ENCODE results near the gene PRKX.
A peak's percentile ranks its signal among the peaks of the same experiment; 100 is the strongest.
"Not testable (repeated sequence)": the region's sequence is repeated elsewhere in the genome, so short reads cannot be mapped to it uniquely, and the experiment has no call there.

Gene PRKX

DNA sequence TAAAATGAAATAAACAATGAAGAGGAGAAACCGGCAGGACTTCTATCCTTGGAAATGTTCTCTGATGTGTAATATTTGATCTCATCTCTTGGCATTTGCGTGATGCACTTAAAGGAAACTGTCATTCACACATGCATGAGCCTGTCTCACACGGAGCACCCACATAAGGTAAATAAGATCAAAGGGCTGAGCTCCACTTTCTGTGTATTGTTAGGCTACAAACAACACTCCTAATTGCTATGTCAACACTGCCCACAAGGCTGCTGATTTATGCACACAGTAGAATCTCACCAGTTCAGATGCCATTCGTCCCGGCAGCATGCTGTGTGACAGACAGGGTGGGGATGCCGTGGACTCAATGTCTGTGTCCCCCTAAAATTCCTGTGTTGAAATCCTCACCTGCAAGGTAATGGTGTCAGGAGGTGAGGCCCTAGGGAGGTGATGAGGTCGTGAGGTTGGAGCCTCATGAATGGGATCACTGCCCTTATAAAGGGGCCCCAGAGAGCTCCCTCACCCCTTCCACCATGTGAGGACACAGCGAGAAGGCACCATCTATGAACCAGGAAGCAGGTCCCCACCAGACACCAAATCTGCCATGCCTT, 5.7 kb downstream of the PRKX start:
- DNase-seq: peak; percentile 51

DNA sequence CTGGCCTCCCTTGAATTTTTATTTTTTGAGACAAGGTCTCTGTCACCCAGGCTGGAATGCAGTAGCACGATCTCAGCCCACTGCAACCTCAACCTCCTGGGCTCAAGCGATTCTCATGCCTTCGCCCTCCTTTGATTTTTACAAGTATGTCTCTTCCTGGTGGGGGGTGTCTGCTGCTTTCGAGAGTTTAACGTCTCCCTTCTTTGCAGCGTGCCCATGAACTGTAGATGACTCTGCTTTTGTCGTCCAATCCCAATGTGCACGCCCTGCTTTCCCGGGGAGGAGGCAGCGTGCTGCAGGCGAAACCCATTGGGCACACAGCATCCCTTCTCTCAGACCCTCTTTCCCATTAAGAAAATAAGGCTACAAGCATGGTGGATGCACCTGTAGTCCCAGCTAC, 7.0 kb downstream of the PRKX start:
- no peak for DNase-seq

DNA sequence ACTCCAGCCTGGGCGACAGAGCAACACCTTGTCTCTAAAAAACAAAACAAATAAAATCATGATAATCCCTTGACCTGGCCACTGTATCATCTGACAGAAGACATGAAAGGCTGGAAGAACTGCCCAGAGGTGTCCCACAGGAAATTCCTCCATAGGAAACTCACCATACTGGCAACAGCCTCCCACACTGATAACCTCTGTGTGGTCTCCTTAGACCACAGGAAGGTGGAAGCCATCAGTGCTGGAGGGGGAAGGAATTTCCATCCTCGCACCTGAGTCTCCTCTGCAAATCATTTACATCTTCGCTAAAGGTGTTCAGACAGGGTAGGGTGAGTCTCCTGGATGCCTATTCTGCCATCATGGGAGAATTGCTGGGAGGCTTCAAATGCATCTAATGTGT, 10.2 kb downstream of the PRKX start:
- DNase-seq: not testable (repeated sequence)

DNA sequence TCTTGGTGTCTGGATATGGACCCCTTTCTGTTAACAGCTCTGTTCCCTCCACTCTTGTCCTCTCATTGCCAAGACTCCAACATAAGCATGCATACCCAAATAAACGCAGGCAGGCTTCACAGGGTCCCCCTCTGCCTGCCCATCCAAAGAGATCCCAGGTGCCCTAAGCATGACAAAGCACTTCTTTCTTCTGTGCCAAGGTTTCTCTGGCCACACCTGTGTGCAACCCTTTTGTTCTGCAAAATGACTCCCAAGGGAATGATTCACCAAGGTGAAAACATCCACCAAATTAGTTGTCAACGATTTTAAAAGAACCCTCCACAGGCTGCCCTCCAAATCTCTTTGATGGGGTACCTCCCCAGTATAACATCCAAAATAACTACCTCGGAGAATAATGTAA, 11.4 kb downstream of the PRKX start:
- not testable (repeated sequence) for DNase-seq

DNA sequence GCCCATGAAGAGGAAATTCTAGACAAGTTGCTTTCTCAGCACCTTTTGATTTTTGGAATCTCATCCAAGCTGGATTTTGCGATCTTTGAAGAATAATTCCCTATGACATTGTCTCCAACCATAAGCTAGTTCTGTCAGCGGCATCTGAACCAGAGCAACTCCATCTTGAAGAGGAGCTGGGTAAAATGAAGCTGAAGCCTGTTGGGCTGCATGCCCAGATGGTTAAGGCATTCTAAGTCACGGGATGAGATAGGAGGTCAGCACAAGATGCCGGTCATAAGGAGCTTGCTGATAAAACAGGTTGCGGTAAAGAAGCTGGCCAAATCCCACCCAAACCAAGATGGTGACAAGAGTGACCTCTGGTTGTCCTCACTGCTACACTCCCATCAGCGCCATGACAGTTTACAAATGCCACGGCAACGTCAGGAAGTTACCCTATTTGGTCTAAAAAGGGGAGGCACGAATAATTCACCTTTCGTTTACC, 12.0 kb downstream of the PRKX start:
- DNase-seq: not testable (repeated sequence)

DNA sequence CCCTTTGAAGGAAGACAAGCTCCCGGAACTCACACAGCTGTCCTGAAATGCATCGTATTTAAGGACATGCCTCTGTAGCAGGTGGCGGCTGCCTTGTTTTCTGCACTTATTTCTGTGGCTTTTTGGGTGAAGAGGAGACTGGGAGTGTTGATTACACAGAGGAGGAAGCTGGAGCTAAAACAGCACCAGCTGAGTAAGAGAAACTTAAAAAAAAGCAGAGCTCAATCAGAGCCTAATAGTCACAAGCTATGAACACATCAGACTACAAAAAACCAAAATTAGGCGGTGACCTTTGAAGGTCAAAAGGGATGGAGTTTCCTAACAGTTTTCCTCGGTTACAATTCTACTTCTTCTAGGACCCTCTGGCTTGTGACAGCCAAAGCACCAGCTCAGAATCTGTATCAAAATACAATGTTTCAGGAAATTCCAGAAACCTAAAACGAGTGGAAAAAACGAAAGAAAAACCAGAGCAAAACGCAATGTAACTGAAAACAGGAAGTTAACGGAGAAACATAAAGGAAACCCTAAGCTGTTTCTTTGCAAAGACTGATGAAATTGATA, 13.5 kb downstream of the PRKX start:
- peak; percentile 7 for DNase-seq

DNA sequence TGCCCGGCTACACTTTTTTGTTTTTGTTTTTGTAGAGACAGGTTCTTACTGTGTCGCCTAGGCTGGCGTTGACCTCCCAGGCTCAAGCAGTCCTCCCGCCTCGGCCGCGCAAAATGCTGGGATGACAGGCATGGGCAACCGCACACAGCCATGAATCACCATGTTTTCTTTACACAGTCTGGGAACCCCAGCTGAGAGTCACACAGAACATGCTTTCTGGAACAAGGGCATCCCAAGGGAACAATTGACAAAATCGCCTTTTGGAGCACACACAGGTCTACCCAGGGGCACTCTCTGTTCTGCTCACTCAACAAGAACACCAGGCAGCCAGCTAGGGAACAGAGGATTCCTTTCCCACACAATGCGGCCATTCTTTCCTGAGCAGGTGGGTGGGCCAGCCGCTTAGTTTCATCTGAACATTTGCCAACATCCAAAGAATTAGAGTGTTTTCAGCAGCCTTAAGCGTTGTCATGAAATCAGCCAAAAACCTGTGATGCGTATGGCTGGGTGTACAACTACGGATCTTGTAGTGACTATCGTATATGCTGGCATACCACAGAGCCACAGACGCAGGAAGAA, 15.7 kb downstream of the PRKX start:
- DNase-seq: no peak

DNA sequence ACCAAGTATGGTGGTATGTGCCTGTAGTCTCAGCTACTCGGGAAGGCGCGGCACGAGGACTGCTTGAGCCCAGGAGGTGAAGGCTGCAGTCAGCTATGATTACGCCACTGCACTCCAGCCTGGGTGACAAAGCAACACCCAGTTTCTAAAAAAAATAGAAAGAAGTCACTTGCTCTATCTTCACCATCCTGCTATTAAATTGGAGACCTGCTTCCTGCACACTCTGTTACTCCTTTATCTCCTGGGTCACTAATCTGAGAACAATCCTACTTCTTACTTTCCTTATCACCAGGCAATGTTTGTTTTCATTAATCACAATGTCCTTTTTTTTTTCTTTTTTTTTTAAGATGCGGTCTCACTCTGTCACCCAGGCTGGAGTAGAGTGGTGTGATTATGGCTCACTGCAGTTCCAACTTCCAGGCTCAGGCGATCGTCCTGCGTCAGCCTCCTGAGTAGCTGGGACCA, 16.2 kb downstream of the PRKX start:
- DNase-seq: no peak

DNA sequence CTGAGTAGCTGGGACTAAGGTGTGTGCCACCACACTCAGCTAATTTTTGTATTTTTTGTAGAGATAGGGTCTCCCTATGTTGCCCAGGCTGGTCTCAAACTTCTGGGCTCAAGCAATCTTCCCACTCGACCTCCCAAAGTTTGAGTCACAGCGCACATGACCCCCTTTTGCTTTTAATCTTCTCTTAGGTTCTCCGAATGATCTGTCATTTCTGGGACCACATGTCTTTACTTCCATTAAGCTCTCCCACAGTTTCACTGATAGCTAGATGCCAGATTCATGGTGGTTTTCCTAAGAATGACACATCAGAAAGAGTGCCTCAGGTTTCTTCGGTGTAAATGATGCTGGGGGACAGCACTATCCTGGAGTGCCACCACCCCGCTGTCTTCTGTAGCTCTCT, 17.9 kb downstream of the PRKX start:
- no peak for DNase-seq

DNA sequence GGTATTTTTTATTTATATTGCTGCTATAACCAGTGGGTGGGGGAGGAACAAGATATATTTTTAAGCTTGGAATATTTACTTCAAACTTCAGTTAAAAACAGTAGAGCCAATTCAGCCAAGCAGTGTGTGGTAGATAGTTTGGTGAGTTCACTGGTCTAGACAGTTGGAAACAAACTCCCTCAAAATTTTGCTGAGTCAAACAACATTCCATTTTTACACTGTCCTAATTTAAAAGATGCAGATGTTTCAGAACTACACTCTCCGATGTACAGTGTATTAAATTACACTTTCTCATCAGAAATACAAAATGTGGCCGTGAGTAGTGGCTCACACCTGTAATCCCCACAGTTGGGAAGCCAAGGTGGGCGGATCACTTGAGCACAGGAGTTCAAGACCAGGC, 23.3 kb downstream of the PRKX start:
- no peak for DNase-seq

DNA sequence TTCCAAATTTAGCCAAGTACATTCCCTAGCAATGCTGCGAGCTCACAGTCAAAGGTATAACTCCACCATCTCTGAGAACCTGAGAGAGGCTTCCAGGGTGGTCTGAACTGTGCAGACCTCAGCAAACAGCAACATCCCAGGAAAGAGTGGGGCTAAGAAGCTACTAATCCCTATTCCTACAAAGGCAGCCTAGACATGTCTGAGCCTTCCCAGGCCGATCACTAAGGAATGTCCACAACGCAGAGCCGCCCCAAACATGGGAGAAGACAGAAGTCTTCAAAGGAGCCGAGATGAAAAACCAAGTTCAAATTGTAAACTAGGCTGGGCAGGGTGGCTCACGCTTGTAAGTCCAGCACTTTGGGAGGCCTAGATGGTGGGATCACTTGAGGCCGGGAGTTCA, 30.2 kb downstream of the PRKX start:
- DNase-seq: not testable (repeated sequence)

DNA sequence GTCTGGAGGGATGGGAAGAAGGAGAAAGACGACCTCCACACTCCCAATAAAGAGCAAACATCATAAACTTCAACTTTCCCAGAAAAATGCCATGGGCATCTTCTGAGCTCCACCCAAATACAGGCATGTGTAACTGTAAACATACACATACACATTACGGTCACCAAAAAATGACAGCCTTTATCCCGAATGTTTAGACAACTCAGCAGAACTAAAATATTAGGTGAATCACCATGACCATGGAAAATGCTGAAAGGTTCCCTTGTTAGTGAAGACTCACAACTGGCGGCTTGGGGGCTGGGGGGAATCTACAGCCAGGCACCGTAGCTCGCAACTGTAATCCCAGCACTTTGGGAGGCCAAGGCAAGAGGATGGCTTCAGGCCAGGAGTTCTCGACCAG, 33.0 kb downstream of the PRKX start:
- no peak for DNase-seq

DNA sequence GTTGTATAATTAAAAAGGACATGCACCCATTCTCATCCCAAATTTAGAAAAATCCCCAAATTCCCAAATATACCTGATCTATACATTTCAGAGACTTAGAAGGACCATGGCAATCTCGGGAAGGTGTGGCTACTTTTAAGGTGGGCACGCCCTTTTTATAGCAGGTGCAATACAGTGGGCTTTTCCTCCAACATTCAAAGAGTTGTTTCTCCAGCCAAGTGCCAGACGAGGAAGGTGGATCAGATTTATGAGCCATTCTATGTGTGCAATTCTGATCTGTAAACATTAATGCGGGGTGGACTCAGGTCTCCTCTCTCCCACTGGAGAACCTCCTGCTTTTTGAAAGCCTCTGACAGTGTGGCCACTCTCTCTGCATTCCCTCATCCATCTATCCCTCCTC, 33.8 kb downstream of the PRKX start:
- no peak for DNase-seq

DNA sequence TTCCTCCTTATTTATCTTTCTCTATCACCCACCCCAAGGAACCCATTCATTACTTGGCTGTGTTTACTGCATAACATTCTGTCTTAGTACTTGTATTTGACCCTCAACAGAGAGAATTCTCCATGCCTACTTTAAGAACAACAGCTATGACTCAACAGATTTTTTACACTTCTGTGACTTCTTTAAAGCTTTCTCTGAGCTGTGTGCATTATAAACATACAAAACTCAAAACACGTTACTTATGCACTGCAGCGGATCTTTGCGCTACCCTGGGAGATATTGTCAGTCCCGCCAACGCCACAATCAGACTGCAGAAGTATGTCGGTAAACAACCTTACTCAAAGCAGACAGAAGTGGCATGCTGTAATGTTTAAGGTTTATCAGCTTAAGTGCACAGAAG, 35.1 kb downstream of the PRKX start:
- no peak for DNase-seq

DNA sequence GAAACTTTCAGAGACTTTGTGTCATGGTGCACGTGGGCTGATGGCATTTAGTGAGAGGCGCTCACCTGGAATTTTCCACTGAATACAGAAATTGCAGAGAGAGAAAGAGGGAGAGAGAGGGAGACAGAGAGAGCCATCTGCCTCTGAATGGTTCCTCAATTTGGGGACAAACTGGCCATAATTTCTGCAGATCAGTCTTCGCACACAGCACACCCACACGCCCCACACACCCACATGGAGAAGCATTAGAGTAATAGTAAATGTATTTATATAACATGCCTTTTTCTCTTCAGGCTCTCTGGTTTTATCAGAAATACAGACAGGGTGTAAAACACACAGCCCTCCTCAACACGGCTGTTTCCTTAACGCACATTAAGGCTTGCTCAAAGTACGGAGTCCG, 38.6 kb downstream of the PRKX start:
- DNase-seq: no peak

DNA sequence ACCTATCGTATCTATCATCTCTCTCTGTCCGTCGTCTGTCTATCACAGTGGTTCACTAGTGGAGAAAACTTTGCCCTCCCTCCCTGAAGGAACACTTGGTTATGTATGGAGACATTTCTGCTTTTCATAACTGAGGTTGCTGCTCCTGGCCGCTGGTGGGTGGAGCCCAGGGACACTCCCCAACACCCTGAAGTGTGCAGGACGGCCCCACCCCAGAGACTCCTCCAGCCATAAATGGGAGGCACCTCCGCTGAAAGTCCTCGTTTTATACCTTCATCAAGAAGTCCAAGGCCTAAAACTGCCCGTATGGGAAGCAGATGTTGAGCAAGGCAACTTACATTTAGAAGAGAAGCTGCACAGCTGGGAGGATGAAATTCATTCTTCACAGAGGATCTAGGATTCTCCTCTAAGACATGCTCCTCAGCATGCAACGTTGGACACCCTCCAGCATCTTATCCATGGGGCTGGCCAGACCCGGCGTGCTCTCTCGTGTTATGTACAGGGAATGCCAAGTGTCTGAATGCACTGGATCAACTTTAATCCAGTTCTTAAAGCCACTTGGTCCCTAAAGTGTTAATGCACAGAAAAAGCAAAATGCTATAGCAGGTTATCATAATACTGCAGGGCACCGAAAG, 43.5 kb downstream of the PRKX start:
- no peak for DNase-seq

DNA sequence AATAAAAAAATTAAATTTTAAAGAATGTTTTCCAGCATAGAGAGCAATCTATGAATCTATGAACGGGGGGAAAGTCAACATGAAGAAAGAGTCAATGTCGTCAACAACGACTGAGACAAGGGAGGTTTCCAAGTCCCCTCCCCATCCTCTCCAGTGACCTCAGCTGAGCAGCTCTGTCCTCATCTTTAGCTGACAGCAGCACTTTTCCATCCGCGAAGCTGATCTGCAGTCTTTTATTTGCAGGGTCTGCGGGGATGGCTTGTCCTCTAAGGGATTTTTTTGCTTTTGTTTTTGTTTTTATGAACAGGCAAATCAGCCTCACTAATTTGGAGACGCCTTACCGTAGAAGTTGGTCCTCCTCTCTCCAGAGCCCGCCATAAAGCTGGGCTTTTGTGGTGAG, 46.5 kb downstream of the PRKX start:
- DNase-seq: no peak

DNA sequence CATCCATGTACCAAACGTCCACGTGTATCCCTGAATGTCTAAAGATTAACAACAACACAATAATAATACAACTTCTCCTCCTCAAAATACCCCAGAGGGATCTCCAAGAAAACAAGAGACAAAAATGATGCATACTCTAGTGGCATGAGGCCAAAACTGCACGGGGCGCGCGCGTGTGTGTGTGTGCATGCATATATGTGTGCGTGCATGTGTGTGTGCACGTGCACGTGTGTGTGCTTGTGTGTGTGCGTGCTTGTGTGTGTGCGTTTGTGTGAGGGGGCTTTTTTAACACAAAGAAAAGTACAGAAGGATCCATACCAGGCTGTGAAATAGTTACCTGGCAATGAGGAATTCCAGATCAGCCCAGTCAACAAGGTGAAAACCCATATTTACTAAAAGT, 48.5 kb downstream of the PRKX start:
- no peak for DNase-seq

DNA sequence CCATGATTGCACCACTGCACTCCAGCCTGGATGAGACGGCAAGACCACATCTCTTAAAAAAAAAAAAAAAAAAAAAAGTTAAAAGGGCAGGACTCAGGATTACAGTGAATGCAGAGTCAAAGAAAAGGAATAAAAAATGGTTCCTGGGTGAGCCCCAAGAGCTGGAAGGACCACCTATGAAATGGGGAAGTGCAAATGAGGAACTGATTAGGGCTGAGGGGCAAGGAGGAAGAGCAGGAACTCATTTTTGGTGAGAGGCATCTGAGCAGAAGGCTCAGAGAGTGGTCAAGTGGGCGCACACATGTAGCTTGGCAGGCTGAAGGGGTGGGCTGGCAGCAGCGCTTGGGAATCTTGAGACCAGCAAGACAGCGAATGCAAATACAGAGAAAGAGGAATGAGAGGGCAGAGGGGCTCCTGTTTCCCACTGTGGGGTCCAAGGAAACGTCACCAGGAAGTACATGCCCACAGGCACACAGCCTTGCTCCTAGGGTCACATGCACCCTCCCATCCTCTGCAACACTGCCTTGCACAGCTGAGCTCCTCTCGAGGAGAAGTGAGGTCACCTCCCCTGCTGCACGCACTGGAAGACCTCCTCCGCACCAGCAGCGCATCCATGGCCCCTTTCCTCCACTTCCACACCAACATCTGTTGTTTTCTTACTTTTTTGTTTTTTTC, 49.7 kb downstream of the PRKX start:
- not testable (repeated sequence) for DNase-seq

DNA sequence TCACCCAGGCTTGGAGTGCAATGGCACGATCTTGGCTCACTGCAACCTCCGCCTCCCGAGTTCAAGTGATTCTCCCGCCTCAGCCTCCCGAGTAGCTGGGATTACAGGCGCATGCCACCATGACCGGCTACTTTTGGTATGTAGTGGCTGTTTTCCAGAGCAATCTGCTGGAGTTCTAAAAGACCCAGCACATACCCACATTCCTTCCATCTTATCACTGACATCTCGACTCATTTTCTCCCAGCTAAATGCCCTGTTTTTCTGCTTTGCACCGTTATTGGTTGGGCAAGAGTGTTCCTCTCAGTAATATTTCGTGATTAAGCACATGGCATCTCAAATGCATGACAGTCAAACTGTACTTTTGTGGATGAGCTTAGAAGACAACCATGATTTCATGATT, 53.7 kb downstream of the PRKX start:
- no peak for DNase-seq

DNA sequence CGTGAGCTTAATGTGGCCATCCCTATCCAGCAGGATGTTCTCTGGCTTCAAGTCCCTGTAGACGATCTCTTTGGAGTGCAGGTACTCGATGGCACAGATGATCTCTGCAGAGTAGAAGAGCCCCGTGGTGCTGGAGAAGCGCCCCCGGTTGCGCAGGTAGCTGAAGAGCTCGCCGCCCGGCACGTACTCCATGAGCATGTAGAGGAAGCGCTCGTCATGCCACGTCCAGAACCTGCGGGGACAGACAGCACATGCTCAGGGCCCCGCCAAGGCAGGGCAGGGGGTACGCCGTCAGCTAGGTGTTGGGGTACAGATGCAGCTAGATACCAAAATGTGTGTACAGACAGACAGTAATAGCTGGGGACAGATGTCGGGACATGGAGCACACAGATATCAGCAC, 58.3 kb downstream of the PRKX start:
- DNase-seq: no peak

DNA sequence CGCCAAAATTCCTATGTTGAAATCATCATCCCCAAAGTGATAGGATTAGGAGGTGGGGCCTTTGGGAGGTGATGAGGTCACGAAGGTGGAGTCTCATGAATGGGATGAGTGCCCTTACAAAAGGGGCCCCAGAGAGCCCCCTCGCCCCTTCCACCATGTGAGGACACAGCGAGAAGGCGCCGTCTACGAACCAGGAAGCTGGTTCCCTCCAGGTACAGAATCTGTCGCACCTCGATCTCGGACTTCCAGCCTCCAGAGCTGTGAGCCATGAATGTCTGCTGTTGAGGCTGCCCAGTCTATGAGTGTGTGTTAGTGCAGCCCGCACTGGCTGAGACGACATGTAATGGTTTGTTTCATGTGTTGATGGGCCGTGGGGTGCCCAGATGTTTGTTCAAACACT, 60.3 kb downstream of the PRKX start:
- no peak for DNase-seq

DNA sequence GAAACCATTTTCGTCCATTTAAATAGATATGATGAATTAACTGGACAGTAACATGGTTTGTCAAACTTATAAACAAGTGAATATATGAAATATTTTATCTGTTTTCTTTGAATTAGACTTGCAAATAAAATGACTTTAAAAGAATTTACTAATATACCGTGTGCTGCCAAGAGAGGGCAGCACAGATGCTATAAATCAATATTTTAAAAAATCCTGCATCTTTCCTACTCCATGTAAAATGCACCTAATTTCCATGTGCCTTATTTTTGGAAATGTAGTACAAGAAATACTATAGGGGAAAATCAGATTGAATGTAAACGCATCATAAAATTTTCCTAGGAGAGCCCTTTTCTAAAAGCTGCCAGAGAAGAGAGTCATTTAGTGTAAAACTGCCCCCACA, 62.2 kb downstream of the PRKX start:
- DNase-seq: peak; percentile 21

DNA sequence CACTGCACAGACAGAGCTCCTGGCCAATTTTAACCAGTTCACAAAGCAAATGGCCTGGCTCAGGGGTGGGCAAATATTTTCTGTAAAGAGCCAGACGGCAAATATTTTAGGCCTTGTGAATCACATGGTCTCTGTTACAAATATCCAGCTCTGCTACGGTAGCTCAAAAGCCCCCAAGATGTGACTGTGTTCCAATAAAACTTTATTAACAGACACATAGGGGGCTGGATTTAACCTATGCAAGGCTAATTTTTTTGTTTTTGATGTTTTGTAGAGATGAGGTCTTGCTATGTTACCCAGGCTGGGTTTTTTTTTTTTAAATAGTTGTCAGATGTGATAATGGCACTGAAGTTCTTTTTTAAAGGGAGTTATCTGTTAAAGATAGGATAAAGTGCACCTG, 65.4 kb downstream of the PRKX start:
- no peak for DNase-seq

Data from CD4-positive, alpha-beta T cell treated with Interleukin-12 subunit alpha and Interleukin-12 subunit beta, for 1 hour (primary cell).